NCI-H146 treated with DMSO at 0.1 percent for 48 hours (cell line): ENCODE measurements around the gene EQTN.
"Not testable (repeated sequence)": the region's sequence is repeated elsewhere in the genome, so short reads cannot be mapped to it uniquely, and the experiment has no call there.

Experiments used
- DNase-seq: peaks from one replicate; lab custom pipeline; 2025; ENCODE audit not compliant: unreplicated experiment; lab: John Stamatoyannopoulos, UW

The EQTN gene

DNA sequence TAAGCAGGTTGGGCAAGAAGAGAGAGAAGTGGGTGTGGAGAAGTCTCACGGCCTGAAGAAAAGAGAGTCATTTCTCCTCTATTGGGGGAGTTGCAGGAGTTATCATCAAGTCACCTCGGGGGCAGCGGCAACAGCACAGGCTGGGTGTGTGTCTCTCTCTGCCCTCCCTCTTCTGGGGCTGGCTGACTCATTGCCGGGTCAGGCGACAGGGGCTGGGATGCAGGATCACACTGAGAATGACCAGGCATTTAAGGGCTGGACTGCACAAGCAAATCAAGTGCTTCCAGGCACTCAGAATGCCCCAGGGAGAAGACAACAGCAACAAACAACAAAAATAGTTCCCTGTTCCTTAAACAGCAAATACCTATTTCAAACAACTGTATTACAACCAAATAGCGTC lies 6.3 kb upstream of the EQTN start:
- no peak for DNase-seq

DNA sequence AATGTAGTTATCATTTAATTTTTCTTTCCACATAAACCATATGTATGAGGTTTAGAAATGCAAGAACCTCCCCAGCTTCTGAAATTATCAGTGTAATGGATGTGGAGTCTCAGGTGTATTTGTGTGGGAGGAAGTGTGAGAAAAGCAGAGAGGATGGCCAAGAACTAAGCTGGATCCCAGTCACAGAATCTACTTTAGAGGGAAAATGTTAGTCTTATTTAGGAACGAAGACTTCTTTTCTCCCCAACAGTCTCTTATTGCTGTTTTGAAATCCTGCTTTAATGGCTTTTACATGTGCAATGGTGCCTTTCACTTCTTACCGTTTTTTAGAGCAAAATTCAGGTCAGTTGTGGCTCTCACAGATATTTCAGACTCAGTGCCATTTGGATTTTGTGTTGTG lies 3.0 kb downstream of the EQTN start:
- no peak for DNase-seq

- DNase-seq, result no peak
These were observed 4.1 kb downstream of the EQTN start for GRCh38 chr9:27292659-27293405.

DNA sequence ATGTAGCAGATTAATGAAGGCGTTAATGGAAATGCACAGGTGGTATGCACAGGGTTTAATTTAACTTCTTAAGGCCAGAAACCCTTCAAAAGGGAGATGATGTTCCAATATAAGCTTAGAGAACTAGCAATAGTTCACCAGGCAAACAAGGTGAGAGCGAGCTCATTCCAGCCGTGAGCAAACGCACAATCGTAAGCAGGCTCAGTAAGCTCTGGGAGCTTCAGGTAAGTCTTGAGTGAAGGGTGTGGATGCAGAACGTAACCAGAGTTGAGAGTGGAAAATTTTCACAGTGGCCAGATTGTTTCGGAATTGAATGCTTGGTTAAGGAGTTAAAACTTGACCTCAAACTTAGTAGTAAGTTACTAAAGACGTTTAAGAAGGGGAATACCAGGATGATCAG lies 5.7 kb downstream of the EQTN start:
- no peak for DNase-seq

GRCh38 chr9:27282269-27282668 lies 14.7 kb downstream of the EQTN start:
- DNase-seq, result no peak

GRCh38 chr9:27280860-27281259 lies 16.1 kb downstream of the EQTN start:
- no peak for DNase-seq

GRCh38 chr9:27280249-27280648 lies 16.7 kb downstream of the EQTN start:
- DNase-seq, result no peak

- DNase-seq, result no peak
These were observed 17.3 kb downstream of the EQTN start for GRCh38 chr9:27279611-27280010.

- DNase-seq, result no peak
These were observed 18.6 kb downstream of the EQTN start for GRCh38 chr9:27278374-27278773.

GRCh38 chr9:27276193-27277030 lies 20.5 kb downstream of the EQTN start:
- peak; percentile 57 for DNase-seq

DNA sequence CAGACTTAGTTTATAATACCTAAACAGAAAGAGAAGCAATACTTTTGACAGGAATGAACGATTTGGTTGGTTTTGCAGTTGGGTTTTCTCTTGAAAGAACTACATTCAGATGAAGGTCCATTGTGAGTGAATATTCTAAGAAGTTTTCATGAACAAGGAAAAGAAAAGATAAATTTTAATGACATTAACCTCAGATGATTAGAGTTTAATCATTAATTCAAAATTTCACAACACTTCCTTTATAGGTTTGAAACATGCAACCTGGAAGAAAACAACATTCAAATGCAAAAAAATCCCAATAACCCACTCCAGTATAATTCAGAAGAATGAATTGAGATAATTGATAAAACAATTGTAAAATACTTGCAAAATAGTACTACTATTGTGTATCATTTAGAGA lies 23.8 kb downstream of the EQTN start:
- no peak for DNase-seq

GRCh38 chr9:27272103-27272502 lies 24.8 kb downstream of the EQTN start:
- no peak for DNase-seq

- no peak for DNase-seq
These were observed 35.3 kb downstream of the EQTN start for GRCh38 chr9:27261517-27262211.

GRCh38 chr9:27260789-27261516 lies 36.0 kb downstream of the EQTN start:
- DNase-seq, result no peak

- no peak for DNase-seq
These were observed 38.3 kb downstream of the EQTN start for GRCh38 chr9:27258662-27259061.

DNA sequence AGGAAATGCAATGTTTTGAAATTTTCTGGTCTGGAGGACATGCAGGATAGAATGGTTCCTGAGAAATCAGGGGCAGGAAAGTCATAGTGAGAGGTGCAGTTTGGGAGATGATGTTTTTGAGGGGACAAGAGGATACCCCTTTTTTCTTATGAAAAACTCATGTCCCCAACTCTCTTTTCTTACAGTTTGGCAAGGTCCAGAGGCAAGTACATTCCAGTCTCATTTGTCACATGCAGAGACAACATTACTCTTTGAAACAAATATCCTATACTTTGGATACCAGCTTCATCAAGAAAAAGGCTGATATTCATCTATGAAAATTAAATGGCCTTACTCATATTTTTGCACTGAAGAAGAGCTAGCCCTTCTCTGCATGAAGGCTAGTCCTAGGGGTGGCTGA lies 48.2 kb downstream of the EQTN start:
- no peak for DNase-seq

DNA sequence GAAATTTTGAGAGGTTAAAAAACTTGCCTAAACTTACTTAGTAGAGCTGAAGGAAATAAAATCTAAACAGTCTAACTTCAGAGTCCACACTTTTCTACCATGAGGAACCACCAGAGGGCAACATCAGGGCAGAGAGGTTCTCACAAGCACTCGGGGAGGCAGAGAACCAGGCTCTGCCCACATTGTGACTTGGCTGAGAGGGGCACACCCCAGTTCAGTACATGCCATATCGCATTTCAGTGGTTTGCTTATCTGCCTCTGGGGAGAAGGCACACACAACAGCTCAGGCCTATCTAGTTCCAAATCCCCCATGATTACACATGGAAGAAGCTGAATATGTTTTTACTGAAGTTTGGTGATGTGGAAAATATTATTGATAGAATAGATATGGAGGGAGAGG lies 49.2 kb downstream of the EQTN start:
- DNase-seq, result peak; percentile 9

DNA sequence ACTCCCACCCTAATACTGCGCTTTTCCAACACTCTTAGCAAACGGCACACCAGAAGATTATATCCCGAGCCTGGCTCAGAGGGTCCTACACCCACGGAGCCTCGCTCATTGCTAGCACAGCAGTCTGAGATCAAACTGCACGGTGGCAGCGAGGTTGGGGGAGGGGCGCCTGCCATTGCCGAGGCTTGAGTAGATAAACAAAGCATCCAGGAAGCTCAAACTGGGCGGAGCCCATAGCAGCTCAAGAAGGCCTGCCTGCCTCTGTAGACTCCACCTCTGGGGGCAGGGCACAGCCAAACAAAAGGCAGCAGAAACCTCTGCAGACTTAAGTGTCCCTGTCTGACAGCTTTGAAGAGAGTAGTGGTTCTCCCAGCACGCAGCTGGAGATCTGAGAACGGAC lies 57.3 kb downstream of the EQTN start:
- DNase-seq, result not testable (repeated sequence)
